HepG2 (cell line): ENCODE results near the gene TBC1D1.

Experiments used
- RAD51 ChIP-seq: fragments of 450-650 bp; IDR thresholded peaks from 2 replicates; pipeline ENCODE4 v1.6.1; 2016; ENCODE audit warnings: borderline replicate concordance
- TCF7 ChIP-seq: sonication (generic); IDR thresholded peaks from 2 replicates; pipeline ENCODE4 v1.6.1; 2016; ENCODE audit warnings: antibody characterized with exemption, low read depth
- U2AF2 ChIP-seq: fragments of 200-400 bp; formaldehyde crosslinking; IDR thresholded peaks from 2 replicates; pipeline ENCODE4 v1.6.1; 2017; ENCODE audit warnings: low read depth, mild to moderate bottlenecking, low read length

DNA sequence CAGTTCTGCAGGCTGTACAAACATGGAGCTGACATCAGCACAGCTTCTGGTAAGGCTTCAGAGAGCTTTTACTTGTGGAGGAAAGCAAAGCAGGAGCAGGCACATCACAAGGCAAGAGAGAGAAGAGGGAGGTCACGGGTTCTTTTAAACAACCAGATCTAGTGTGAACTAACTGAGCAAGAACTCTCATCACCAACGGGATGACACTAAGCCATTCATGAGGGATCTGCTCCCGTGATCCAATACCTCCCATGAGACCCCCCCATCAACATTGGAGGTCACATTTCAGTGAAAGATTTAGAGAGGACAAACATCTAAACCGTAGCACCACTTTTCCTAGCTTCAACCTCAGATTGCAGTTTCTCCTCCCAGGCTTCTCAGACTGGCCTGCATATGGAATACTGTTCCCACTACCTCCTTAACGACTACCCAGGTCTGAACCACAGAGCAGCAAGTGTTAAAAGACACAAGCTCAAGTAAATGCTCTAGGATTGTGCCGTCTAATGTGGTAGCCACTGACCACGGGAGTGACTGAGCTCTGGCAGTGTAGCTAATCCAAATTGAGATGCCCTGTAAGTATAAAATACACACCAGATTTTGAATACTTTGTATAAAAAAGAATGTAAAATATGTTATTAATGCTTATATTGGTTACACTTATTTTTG, 262.0 kb downstream of the TBC1D1 start:
- no peak for TF ChIP-seq RAD51
- TF ChIP-seq TCF7 = no peak
- TF ChIP-seq U2AF2 = no peak
